Keratinocyte (primary cell): ENCODE data around the gene FAR1.

ENCODE experiments used
- CTCF ChIP-seq, 3 experiments: IDR thresholded peaks in 1 of 3; conservative IDR thresholded peaks in 1 of 3; optimal IDR thresholded peaks in 1 of 3; 2 replicates in 2 of 3; 3 replicates in 1 of 3; pipeline versions ENCODE3 to v1.5.1; 2011; ENCODE audit warnings: low read length in 3 of 3, mild to moderate bottlenecking in 3 of 3, moderate library complexity in 2 of 3, control low read depth in 1 of 3, inconsistent platforms in 1 of 3; ENCODE audit not compliant: insufficient read depth in 2 of 3; ENCODE audit errors: extremely low read depth in 1 of 3
- EZH2 ChIP-seq: IDR thresholded peaks from one replicate; pipeline ENCODE4 v1.6.1; 2012; ENCODE audit warnings: inconsistent platforms, mild to moderate bottlenecking, low read length, moderate library complexity

- no peak for TF ChIP-seq CTCF (optimal IDR thresholded peaks at IDR 0.05 in 1 of 3, IDR thresholded peaks at IDR 0.05 in 1 of 3, conservative IDR thresholded peaks at IDR 0.05 in 1 of 3; ENCODE audit: extremely low read depth in 1 of 3, insufficient read depth in 2 of 3, low read length in 3 of 3)
- no peak for TF ChIP-seq EZH2
Observed at GRCh38 chr11:13681446-13681845, 13.0 kb downstream of the FAR1 start.
